ENCODE data around the gene SEMA4B. TPM values are rescaled to one million over a fixed set of nuclear protein-coding genes. Genes with fewer than 3 reads are reported as not detected.
A peak's percentile ranks its signal among the peaks of the same experiment; 100 is the strongest.

Gene SEMA4B
- total RNA-seq, 1 experiment from 2014 or later: 32.5 TPM

GRCh38 chr15:90209591-90209990, 8.5 kb downstream of the SEMA4B start:
- H3K9me3 Mint-ChIP-seq: no peaks in the 10 kb centered on the region
- Histone ChIP-seq H4K8ac (replicated peaks; ENCODE audit: insufficient read length, low read depth, low read length) (no peak overlapping the region), H2BK20ac (ENCODE audit: low read depth, low read length, poor library complexity, severe bottlenecking) (no peak overlapping the region), H3K4me2 (ENCODE audit: insufficient read depth, insufficient read length, low read length) (no peak overlapping the region), H3K27ac (ENCODE audit: insufficient read length, low read depth, low read length) (no peak overlapping the region), H2BK120ac (ENCODE audit: low read depth, low read length, poor library complexity, severe bottlenecking) (no peak overlapping the region), H2AFZ (ENCODE audit: low read length) (no peak overlapping the region), H2BK5ac (ENCODE audit: insufficient read length, low read length) (no peak overlapping the region), H3K56ac (ENCODE audit: insufficient read length, low read depth, low read length) (no peak overlapping the region), H2BK15ac (ENCODE audit: low read depth, low read length) (no peak overlapping the region), H3K79me2 (ENCODE audit: insufficient read depth, low read length) (peaks cover 3% of the 10 kb centered on the region; the same call in 1 of the 2 replicates), H4K5ac (ENCODE audit: insufficient read length, low read depth, low read length) (no peak overlapping the region), H3K9me3 (ENCODE audit: control insufficient read depth, low read depth, low read length) (no peaks in the 10 kb centered on the region), H3K18ac (ENCODE audit: insufficient read length, low read depth, low read length) (no peak overlapping the region), H3K4ac (ENCODE audit: low read depth, low read length) (no peak overlapping the region), H4K91ac (ENCODE audit: insufficient read length, low read depth, low read length) (no peak overlapping the region), H3K79me1 (ENCODE audit: insufficient read depth, low read depth, low read length, poor library complexity, severe bottlenecking) (no peaks in the 10 kb centered on the region), H2AK5ac (ENCODE audit: insufficient read length, low read length) (no peak overlapping the region), H4K20me1 (ENCODE audit: control insufficient read depth, insufficient read depth, insufficient read length) (no peaks in the 10 kb centered on the region), H3K23me2 (ENCODE audit: insufficient read length, low read depth, low read length, poor library complexity, severe bottlenecking) (peaks cover 4% of the 10 kb centered on the region), H3K23ac (ENCODE audit: insufficient read length, low read depth, low read length) (no peak overlapping the region), H3T11ph (ENCODE audit: low read length) (no peak overlapping the region), H3K9ac (ENCODE audit: extremely low read depth, insufficient read length, low read length) (no peak overlapping the region), H2BK12ac (ENCODE audit: insufficient read length, low read depth, low read length) (no peak overlapping the region), H3K27me3 (ENCODE audit: insufficient read depth, low read length) (no peaks in the 10 kb centered on the region), H3K4me1 (ENCODE audit: insufficient read depth, low read length) (no peaks in the 10 kb centered on the region), H3K14ac (ENCODE audit: insufficient read depth, low read length) (no peak overlapping the region)
- H3K4me3 Mint-ChIP-seq: no peak overlapping the region
- WGBS (ENCODE audit: extremely low coverage, insufficient read length, low lambda C conversion rate): no CpG with 5 or more reads among the region's 9 CpGs
- no peak for DNase-seq
- peaks cover 11 to 22% (median 17%) of the 10 kb centered on the region in 3 experiments; a peak in 5 of 7 replicates for H3K36me3 Mint-ChIP-seq (ENCODE audit: insufficient read depth in 1 of 3, low read depth in 3 of 3)
- TF ChIP-seq CTCF (conservative IDR thresholded peaks at IDR 0.05): no peak
- H3K4me1 Mint-ChIP-seq: peaks cover 8 to 16% of the 10 kb centered on the region in 2 experiments
- no peaks in the 10 kb centered on the region for H3K27me3 Mint-ChIP-seq (ENCODE audit: low read depth)
- H3K27ac Mint-ChIP-seq: peak overlapping the region in 2 of 3 experiments; percentile 36 to 55; a peak in 4 of 7 replicates

Data from H9 (cell line).